ENCODE measurements around the gene PUS3. TPM values are rescaled to one million over a fixed set of nuclear protein-coding genes. Genes with fewer than 3 reads are reported as not detected.

PUS3 gene
- total and polyA plus RNA-seq, 7 experiments from 2014 or later, result 4.6 to 15.3 (median 9.6) TPM

GRCh38 chr11:125949271-125950177 is 46.5 kb upstream of the PUS3 start:
- Histone ChIP-seq H3K36me3 (ENCODE audit: control insufficient read depth in 2 of 3, insufficient read depth in 3 of 3, low read length in 3 of 3) (no peaks in the 10 kb centered on the region), H3K4me1 (ENCODE audit: control insufficient read depth in 2 of 2, insufficient read depth in 2 of 2, low read length in 2 of 2) (no peaks in the 10 kb centered on the region), H3K27me3 (ENCODE audit: control insufficient read depth in 2 of 2, insufficient read depth in 2 of 2, low read length in 2 of 2) (no peaks in the 10 kb centered on the region), H3K4me3 (ENCODE audit: low read length) (no peak overlapping the region), H3K27ac (ENCODE audit: low read depth, low read length) (no peak overlapping the region), H3K9me3 (ENCODE audit: control insufficient read depth in 2 of 3, low read length in 3 of 3) (no peaks in the 10 kb centered on the region)
- peaks cover 0 to 6% (median 4%) of the 10 kb centered on the region in 5 donors for H3K27me3 Mint-ChIP-seq
- CTCF ChIA-PET, result interaction anchor here (1.0 to 1.5 kb wide), 3 partner anchors 22 to 246 kb away, joined by 3 to 5 read pairs (median 3); no protein-coding TSS in a partner anchor
- intact Hi-C loops (cut with micrococcal nuclease), result no loop called here
- POLR2A ChIA-PET, result no interaction called here
- DNase-seq (no peak), ATAC-seq (no peak)
- H3K36me3 Mint-ChIP-seq, result peaks cover 0 to 4% (median 0%) of the 10 kb centered on the region in 5 donors
- H3K4me3 Mint-ChIP-seq, result no peak overlapping the region
- no peaks in the 10 kb centered on the region for H3K9me3 Mint-ChIP-seq
- H3K27ac Mint-ChIP-seq, result no peak overlapping the region
- H3K4me1 Mint-ChIP-seq, result no peaks in the 10 kb centered on the region

- intact Hi-C loops (cut with micrococcal nuclease), result no loop called here
- ATAC-seq (no peak), DNase-seq (no peak)
- Histone ChIP-seq H3K27me3 (ENCODE audit: control insufficient read depth in 2 of 2, insufficient read depth in 2 of 2, low read length in 2 of 2) (no peaks in the 10 kb centered on the region), H3K27ac (ENCODE audit: low read depth, low read length) (no peak overlapping the region), H3K4me1 (ENCODE audit: control insufficient read depth in 2 of 2, insufficient read depth in 2 of 2, low read length in 2 of 2) (no peaks in the 10 kb centered on the region), H3K4me3 (ENCODE audit: low read length) (no peak overlapping the region), H3K36me3 (ENCODE audit: control insufficient read depth in 2 of 3, insufficient read depth in 3 of 3, low read length in 3 of 3) (no peaks in the 10 kb centered on the region), H3K9me3 (ENCODE audit: control insufficient read depth in 2 of 3, low read length in 3 of 3) (no peaks in the 10 kb centered on the region)
- H3K4me1 Mint-ChIP-seq, result no peaks in the 10 kb centered on the region
- no peak overlapping the region for H3K27ac Mint-ChIP-seq
- peaks cover 0 to 6% (median 4%) of the 10 kb centered on the region in 5 donors for H3K27me3 Mint-ChIP-seq
- ChIA-PET CTCF (interaction anchor here (1.0 to 1.4 kb wide), 2 partner anchors 245 to 247 kb away, joined by 3 to 5 read pairs; no protein-coding TSS in a partner anchor), POLR2A (no interaction called here)
- peaks cover 0 to 4% (median 0%) of the 10 kb centered on the region in 5 donors for H3K36me3 Mint-ChIP-seq
- no peak overlapping the region for H3K4me3 Mint-ChIP-seq
- no peaks in the 10 kb centered on the region for H3K9me3 Mint-ChIP-seq
Measured at GRCh38 chr11:125948278-125949051, 45.5 kb upstream of the PUS3 start.

DNA sequence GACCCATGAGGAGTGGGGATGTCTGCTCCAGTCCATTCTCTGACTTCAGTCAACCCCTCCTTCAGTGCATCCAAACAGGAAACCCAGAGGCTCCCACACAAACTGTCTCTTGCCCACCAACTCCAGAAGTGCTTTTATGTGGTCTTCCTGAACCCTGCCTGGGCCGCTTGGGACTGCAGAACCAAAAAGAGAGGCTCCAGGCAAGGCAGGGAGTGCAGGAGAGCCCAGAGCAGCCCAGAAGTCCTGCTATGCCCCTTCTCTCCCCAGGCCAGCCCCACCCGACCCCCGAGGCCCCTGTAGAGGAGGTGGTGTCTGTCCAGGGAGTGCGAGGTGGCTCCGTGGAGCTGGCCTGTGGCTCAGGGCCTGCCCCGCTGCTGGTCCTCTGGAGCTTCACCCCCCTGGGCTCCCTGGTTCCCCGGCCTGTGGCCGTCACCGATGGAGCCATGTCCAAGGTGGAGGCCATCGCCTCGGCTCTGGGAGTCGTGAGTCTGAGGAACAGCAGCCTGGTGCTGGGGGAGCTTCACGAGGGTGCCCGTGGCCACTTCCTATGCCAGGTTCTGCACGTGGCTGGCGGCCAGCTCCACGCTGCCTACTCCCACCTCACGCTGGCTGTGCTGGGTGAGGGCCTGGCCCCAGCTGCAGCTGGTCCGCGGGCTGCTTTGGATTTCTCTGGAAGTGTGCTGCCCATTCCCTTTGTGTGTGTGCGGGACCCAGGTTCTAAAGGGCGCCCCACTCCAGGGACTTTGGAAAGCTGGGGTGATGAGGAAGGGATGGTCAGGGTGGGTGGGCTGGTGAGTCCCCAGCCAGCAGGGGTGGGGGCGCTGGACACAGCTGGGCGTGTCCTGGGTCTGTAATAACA is 44.6 kb upstream of the PUS3 start:
- Mint-ChIP-seq H3K4me1 (peaks cover 0 to under 1% (median 0%) of the 10 kb centered on the region in 7 donors), H3K4me3 (no peak overlapping the region), H3K36me3 (peaks cover 0 to 4% (median 0%) of the 10 kb centered on the region in 5 donors), H3K27me3 (peaks cover 0 to 6% (median 4%) of the 10 kb centered on the region in 5 donors), H3K27ac (no peak overlapping the region), H3K9me3 (no peaks in the 10 kb centered on the region)
- ATAC-seq, result no peak
- intact Hi-C loops (cut with micrococcal nuclease), result no loop called here
- Histone ChIP-seq H3K4me3 (ENCODE audit: low read length) (no peak overlapping the region), H3K4me1 (ENCODE audit: control insufficient read depth in 2 of 2, insufficient read depth in 2 of 2, low read length in 2 of 2) (no peaks in the 10 kb centered on the region), H3K27ac (ENCODE audit: low read depth, low read length) (no peak overlapping the region), H3K36me3 (ENCODE audit: control insufficient read depth in 2 of 3, insufficient read depth in 3 of 3, low read length in 3 of 3) (no peaks in the 10 kb centered on the region), H3K9me3 (ENCODE audit: control insufficient read depth in 2 of 3, low read length in 3 of 3) (no peaks in the 10 kb centered on the region), H3K27me3 (ENCODE audit: control insufficient read depth in 2 of 2, insufficient read depth in 2 of 2, low read length in 2 of 2) (no peaks in the 10 kb centered on the region)
- ChIA-PET POLR2A (no interaction called here), CTCF (no interaction called here)
- DNase-seq, result peak in 1 of 9 donors; percentile 8

DNA sequence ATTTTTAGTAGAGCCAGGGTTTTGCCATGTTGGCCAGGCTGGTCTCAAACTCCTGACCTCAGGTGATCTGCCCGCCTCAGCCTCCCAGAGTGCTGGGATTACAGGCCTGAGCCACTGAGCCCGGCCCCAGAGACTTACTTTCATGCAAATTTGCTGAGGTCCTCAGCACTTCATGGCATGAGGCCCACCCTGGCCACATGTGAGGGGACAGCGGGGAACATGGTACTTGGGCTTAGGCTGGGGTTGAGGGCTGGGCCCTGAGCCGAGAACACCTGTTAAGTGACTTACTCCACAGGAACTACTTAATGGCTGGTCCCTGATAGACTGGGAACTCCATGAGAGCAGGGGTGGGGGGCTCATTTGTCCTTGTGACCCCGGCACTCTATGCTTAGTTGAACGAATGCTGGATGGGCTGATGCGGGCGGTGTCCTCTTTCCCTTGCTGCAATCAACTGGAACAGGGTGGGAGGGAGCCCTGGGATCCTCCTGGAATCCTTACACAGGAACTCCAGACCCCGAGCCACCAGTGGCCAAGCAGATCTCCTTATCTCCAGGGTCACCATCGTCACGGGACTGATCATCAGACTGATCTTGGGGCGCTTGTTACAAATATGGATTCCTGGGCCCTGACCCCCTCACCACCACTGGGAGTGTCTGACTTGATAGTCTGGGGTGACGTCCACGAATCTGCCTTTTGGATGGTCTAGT is 43.9 kb upstream of the PUS3 start:
- Mint-ChIP-seq H3K36me3 (peaks cover 0 to 4% (median 0%) of the 10 kb centered on the region in 5 donors), H3K4me1 (peaks cover 2 to 9% (median 8%) of the 10 kb centered on the region in 7 donors), H3K4me3 (no peak overlapping the region), H3K27ac (no peak overlapping the region), H3K9me3 (no peaks in the 10 kb centered on the region), H3K27me3 (peaks cover 0 to 6% (median 4%) of the 10 kb centered on the region in 5 donors)
- H3K36me3 ChIP-seq (ENCODE audit: control insufficient read depth in 2 of 3, insufficient read depth in 3 of 3, low read length in 3 of 3), result no peaks in the 10 kb centered on the region
- ChIA-PET CTCF (no interaction called here), POLR2A (no interaction called here)
- ATAC-seq (no peak), DNase-seq (peak in 1 of 9 donors; percentile 16)
- intact Hi-C loops (cut with micrococcal nuclease), result no loop called here
- no peaks in the 10 kb centered on the region for H3K9me3 ChIP-seq (ENCODE audit: control insufficient read depth in 2 of 3, low read length in 3 of 3)
- no peak overlapping the region for H3K4me3 ChIP-seq (ENCODE audit: low read length)
- H3K27ac ChIP-seq (ENCODE audit: low read depth, low read length), result no peak overlapping the region
- H3K4me1 ChIP-seq (ENCODE audit: control insufficient read depth in 2 of 2, insufficient read depth in 2 of 2, low read length in 2 of 2), result no peaks in the 10 kb centered on the region
- no peaks in the 10 kb centered on the region for H3K27me3 ChIP-seq (ENCODE audit: control insufficient read depth in 2 of 2, insufficient read depth in 2 of 2, low read length in 2 of 2)

DNA sequence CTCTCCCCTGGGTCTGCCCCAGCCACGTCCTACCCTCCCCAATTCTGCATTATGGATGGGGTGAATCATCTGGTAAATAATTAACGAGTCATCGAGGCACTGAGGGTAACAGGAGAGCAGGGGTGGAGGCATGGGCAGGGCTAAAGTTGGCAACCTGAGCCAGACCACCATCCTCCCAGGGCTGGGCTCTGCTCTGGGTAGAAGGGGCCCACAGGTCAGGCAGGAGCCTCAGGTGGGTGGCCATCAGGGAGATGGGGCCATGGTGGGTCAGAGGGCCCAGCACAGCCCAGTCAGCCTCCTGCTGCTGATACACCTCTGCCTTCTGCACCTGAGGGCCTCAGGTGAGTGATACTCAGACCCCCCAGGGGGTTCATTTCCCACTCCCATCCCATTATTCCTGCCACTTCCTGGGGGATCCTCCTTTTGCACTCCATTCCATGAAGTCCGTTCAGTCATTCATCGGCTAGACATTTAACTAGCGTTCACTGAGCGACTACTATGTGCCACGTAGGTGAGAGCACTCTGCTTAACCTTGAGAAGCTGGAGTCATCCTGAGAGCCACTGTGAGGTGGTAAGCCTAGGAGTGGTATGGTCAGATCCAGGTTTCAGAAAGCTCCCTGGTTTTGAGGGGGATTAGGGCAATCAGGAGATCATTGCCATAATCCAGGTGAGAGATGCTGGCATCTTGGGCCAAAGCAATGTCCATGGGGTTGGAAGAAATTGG is 43.0 kb upstream of the PUS3 start, which contains the start of gene VSIG10L2:
VSIG10L2 (plus strand) TSS at position 248 of the 724 bp plus-strand sequence; CDS start at position 260, 12 bp downstream.
- Histone ChIP-seq H3K9me3 (ENCODE audit: control insufficient read depth in 2 of 3, low read length in 3 of 3) (no peaks in the 10 kb centered on the region), H3K27ac (ENCODE audit: low read depth, low read length) (no peak within 1 kb of the TSS), H3K36me3 (ENCODE audit: control insufficient read depth in 2 of 3, insufficient read depth in 3 of 3, low read length in 3 of 3) (no peaks in the 10 kb centered on the region), H3K27me3 (ENCODE audit: control insufficient read depth in 2 of 2, insufficient read depth in 2 of 2, low read length in 2 of 2) (no peaks in the 10 kb centered on the region), H3K4me3 (ENCODE audit: low read length) (no peak within 1 kb of the TSS), H3K4me1 (ENCODE audit: control insufficient read depth in 2 of 2, insufficient read depth in 2 of 2, low read length in 2 of 2) (no peaks in the 10 kb centered on the region)
- Mint-ChIP-seq H3K27me3 (peaks cover 0 to 4% (median 0%) of the 10 kb centered on the region in 5 donors), H3K4me3 (no peak within 1 kb of the TSS), H3K36me3 (no peaks in the 10 kb centered on the region), H3K4me1 (peaks cover 2 to 10% (median 8%) of the 10 kb centered on the region in 7 donors), H3K9me3 (no peaks in the 10 kb centered on the region), H3K27ac (no peak within 1 kb of the TSS)
- DNase-seq, result peak in 1 of 9 donors; percentile 8
- ATAC-seq, result no peak
- ChIA-PET CTCF (interaction anchor here (0.9 kb wide), 1 partner anchor 244 kb away, joined by 3 read pairs; no protein-coding TSS in a partner anchor), POLR2A (no interaction called here)
- intact Hi-C loops (cut with micrococcal nuclease), result no loop called here
